Stimulated activated CD8-positive, alpha-beta memory T cell treated with anti-CD3 and anti-CD28 coated beads, Interleukin-15, amount 100 ng/mL, for 1 hour (primary cell): Measurements from ENCODE around the gene CARD19.

Experiments
- DNase-seq: peaks from one replicate; pipeline ENCODE4 v3.0.0-alpha.2; 2020; ENCODE audit warnings: low read depth

CARD19 gene, protein sequence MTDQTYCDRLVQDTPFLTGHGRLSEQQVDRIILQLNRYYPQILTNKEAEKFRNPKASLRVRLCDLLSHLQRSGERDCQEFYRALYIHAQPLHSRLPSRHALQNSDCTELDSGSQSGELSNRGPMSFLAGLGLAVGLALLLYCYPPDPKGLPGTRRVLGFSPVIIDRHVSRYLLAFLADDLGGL

DNA sequence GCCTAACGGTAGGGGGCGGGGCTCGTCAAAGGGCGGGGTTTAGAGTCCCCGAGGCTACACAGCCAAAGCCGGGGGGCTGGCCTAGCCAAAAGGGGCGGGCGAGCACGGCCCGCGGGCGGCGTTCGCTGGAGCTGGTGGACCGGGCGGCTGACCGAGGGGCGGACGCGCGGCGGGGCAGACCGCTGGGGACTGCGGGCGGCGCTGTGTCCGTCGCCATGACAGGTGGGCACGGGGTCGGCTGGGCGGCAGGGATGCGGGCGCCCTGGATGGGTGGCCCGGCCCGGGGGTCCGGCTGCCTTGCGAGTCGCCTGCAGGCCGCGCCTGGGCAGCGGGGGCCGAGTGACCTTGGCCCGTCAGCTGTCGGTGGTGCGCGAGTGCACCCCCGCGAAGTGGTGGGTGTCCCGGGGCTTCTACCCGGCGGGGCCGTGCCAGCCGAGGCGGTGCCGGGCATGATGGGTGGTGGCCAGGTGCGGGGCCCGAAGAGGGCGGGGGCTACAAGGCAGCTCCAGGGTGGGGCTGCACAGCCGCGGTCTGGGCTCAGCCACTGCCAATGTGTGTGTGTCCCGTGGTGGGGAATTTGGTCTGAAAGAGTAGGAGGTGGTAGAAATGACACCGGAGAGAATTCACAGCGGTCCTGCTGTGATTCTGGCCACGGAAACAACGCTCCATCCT lies at the start of gene CARD19:
TSS of gene CARD19 (plus strand) at position 87 of the 672 bp plus-strand sequence. CDS start at position 216, 129 bp downstream.
- no peak for DNase-seq

GRCh38 chr9:93048566-93049448 lies 47.2 kb upstream of the CARD19 start:
- no peak for DNase-seq

DNA sequence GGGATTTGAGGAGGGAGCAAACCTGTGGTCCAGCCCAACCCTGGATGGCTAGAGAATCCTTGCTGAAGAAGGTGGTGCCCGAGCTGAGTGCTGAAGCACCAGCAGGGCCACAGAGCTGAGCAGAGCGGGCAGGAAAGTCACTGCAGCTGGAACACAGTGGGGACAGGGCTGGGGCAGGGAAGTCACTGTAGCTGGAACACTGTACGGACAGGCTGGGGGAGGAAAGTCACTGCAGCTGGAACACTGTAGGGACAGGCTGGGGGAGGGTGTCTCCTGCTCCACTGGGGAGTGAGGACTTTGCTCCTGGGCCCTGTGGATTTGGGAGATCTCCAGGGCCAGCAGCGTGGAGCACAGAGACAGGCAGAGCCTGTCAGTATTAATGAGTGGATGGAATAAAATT lies 46.5 kb upstream of the CARD19 start:
- DNase-seq = no peak

- DNase-seq = no peak
Observed at GRCh38 chr9:93050231-93050630, 45.8 kb upstream of the CARD19 start.

DNA sequence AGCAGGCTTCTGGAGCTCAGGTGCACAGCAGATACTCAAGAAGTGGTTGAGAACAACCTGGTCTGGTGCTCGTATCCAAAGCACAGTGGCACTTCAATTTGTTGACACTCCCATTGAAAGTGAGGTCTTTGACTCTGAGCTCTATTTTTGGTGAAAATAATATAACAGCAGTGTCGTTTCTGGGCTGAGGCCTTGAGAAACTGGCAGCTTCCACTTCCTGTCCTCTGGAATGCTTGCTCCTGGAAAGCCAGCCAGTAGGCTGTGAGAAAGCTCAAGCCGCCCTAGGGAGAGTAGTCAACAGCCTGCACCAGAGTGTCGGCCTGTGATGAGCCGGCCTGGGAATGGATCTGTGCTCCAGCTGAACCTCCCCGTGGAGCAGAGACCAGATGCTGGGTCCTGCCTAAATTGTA lies 44.3 kb upstream of the CARD19 start:
- DNase-seq = no peak

GRCh38 chr9:93052791-93053540 lies 43.1 kb upstream of the CARD19 start:
- DNase-seq = no peak

- DNase-seq = no peak
Observed at GRCh38 chr9:93053781-93054331, 42.2 kb upstream of the CARD19 start.

- no peak for DNase-seq
Observed at GRCh38 chr9:93054758-93055704, 41.0 kb upstream of the CARD19 start.

DNA sequence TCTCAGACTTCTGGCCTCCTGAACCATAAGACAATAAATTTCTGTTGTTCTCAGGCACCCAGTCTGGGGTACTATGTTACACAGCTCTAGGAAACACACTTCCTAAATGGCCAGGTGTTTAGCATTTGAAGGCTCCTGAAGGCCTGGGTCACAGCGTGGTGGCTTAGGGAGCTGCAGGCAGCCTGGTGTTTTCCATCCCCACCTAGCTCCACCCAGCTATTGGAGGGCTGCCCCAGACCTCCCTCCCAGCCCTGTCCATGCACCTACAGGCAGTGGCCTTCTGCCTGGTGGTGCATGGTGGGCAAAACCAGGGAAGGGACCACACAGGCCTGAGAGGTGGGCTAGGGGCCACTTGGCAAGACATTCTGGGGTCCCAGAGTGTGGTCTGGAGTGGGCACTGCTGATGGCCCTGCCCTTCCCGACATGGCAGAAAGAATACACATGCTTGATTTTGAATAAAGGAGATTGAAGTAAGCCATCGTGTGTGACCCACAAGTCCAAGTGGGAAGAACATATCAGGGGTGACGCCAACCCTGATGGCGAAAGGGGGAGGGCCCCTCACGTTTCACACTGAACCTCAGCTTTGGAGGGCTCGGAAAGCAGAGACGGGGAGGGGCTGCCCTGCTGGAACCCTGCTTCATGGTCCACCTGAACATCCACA lies 38.8 kb upstream of the CARD19 start:
- DNase-seq = no peak

DNA sequence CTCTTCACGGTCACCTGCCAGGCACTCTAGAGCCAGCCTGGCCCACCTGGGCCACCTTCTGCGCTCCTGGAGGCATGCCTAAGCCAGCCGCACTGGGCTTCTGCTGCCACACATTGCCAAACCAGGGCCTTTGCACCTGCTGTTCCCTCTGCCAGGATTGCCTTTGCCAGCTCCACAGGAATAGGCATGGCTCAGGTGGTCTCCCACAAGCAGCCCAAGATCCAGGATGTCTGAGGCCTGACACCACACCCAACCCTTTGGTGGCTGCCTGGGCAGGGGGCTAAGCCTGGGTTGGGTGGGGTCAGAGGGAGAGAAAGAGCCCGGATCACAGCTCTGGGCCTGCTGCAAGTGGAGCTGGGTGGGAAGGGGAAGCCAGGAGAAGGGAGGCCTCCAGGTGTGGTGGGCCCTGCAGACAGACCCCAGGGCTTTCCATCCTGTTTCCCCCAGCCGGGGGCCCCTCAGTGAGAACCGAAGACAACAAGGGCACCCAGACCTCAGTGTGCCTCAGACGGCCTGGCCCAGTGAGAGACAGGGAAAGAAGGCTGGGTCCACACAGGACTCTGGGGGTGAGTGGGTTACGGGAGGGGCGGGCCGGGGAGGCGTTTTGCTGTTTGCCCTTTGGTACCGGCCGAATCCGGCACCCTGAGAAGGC lies 38.2 kb upstream of the CARD19 start:
- no peak for DNase-seq

GRCh38 chr9:93058355-93059010 lies 37.5 kb upstream of the CARD19 start, which contains the start of gene SUSD3:
Gene SUSD3 (plus strand): TSS chr9:93058701. CDS start chr9:93058743, 42 bp downstream.
- DNase-seq = peak; percentile 34

GRCh38 chr9:93059011-93059714 lies 36.9 kb upstream of the CARD19 start:
- DNase-seq = no peak

- DNase-seq = no peak
Observed at GRCh38 chr9:93059715-93060578, 36.1 kb upstream of the CARD19 start.

DNA sequence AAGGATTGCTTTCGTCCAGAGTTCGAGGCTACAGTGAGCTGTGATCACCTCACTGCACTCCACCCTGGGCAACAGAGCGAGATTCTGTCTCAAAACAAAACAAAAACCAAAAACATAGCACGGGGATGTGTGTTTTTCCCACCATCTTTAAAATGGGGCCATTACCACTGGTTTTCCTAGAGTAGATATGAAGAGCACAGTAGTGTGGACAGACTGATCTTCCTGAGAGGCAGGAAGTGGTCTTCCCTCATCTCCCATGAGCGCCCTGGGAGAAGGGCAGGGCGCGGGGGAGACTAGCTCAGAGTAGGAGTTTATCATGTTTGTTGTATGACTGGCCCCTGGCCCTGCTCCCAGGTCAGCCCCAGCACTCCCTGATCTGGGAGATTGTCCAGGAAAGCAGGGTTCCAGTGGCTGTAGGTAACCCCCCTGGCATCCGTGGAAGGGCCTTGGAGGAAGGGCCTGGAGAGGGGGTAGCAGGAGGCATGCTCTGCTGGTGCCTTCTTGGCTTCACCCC lies 35.2 kb upstream of the CARD19 start:
- no peak for DNase-seq

- DNase-seq = no peak
Observed at GRCh38 chr9:93061260-93061751, 34.7 kb upstream of the CARD19 start.

DNA sequence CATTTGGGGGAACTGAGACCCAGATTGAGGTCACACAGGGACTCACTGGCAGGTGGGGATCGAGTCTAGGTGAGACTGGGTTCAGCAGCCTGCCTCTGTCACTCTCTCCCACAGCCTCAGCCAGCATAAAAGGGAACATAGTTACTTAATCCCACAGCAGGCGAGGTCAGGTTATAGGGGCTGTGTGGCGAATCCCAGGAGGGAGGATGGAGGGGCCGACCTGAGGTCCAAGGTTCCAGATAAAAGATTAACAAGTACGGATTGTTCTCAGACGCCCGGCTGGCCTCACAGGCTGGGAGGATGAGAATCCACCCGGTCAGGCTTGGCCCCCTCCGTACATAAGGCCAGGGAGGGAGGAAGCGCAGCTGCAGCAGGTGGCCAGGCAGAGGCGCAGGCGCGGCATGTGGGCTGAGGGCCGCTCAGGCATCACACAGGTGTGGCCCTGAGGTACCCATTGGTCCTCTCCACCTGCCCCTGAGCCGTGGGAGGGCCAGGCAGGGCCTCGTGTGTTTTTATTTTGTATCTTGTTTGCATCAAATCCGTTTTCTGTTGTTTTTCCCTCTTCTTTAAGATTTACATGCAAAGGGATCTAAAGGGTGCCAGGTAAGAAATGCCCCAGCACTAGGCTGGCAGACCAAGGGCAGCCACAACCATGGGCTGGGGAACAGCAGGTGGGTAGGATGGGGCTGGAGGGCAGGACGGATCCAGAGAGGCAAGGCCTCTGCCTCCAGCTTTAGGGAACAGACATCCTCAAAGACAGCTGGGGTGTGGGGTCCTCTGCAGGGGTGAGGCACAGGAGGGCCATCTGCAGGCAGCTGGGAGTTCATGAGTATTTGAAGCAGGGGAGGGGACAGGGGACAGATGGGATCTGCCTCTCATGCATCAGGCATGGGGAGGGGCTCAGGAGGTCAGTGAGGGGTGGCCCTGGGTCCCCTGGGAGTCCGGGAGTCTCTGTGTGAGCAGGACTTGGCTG lies 33.9 kb upstream of the CARD19 start:
- DNase-seq = no peak
